Osteocyte (in vitro differentiated cells): ENCODE data around the gene PLG. TPM values are rescaled to one million over a fixed set of nuclear protein-coding genes. Genes with fewer than 3 reads are reported as not detected.

ENCODE experiments used
- DNase-seq: peaks from one replicate; pipeline ENCODE4 v3.0.0; 2021; ENCODE audit warnings: mixed read lengths; ENCODE audit not compliant: unreplicated experiment; ENCODE audit errors: extremely low spot score
- H3K27ac Mint-ChIP-seq: one replicate; pipeline ENCODE4 v1.8.0; 2021; ENCODE audit warnings: mild to moderate bottlenecking, mixed read lengths; ENCODE audit not compliant: unreplicated experiment
- H3K27me3 Mint-ChIP-seq: one replicate; pipeline ENCODE4 v1.8.0; 2021; ENCODE audit warnings: mixed read lengths; ENCODE audit not compliant: unreplicated experiment
- H3K36me3 Mint-ChIP-seq: one replicate; pipeline ENCODE4 v1.8.0; 2021; ENCODE audit warnings: mixed read lengths; ENCODE audit not compliant: unreplicated experiment
- H3K4me1 Mint-ChIP-seq: one replicate; pipeline ENCODE4 v1.8.0; 2021; ENCODE audit warnings: mixed read lengths; ENCODE audit not compliant: unreplicated experiment
- H3K4me3 Mint-ChIP-seq: one replicate; pipeline ENCODE4 v1.8.0; 2021; ENCODE audit warnings: mild to moderate bottlenecking, moderate library complexity, mixed read lengths; ENCODE audit not compliant: unreplicated experiment
- H3K9me3 Mint-ChIP-seq: one replicate; pipeline ENCODE4 v1.8.0; 2021; ENCODE audit warnings: mixed read lengths; ENCODE audit not compliant: unreplicated experiment
- CTCF ChIP-seq: fragments of 200-600 bp; sonication (generic); IDR thresholded peaks from 2 replicates; pipeline ENCODE4 v1.5.0; 2021; ENCODE audit warnings: antibody characterized with exemption, mild to moderate bottlenecking, moderate library complexity
- total RNA-seq: library from RNA; stranded (reverse); gene quantifications from 2 replicates; pipeline ENCODE4 v1.2.1, GENCODE V29; 2021

Gene PLG
- total RNA-seq, 1 donor from 2014 or later, result not detected

- no peaks in the 10 kb centered on the region for H3K9me3 Mint-ChIP-seq
- no peak overlapping the region for H3K27ac Mint-ChIP-seq
Measured at GRCh38 chr6:160714731-160715316, 12.8 kb downstream of the PLG start.

DNA sequence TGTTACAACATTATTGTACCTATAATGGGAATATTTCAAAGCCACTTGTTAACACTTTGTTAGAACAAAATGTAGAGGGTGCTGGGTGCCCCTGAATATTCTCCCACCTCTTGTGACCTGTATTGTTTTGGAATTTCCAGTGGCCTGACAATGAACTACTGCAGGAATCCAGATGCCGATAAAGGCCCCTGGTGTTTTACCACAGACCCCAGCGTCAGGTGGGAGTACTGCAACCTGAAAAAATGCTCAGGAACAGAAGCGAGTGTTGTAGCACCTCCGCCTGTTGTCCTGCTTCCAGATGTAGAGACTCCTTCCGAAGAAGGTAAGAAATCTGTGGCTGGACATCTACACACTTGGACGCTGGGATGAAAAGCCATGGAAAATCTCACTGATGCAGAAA, 28.9 kb downstream of the PLG start:
- no peak overlapping the region for H3K27ac Mint-ChIP-seq
- no peak for TF ChIP-seq CTCF

More at GRCh38 chr6:160714731-160715316, 12.8 kb downstream of the PLG start:
- H3K36me3 Mint-ChIP-seq, result no peaks in the 10 kb centered on the region
- H3K4me3 Mint-ChIP-seq, result no peak overlapping the region
- DNase-seq, result no peak
- H3K27me3 Mint-ChIP-seq, result no peaks in the 10 kb centered on the region
- no peaks in the 10 kb centered on the region for H3K4me1 Mint-ChIP-seq
- no peak for TF ChIP-seq CTCF

DNA sequence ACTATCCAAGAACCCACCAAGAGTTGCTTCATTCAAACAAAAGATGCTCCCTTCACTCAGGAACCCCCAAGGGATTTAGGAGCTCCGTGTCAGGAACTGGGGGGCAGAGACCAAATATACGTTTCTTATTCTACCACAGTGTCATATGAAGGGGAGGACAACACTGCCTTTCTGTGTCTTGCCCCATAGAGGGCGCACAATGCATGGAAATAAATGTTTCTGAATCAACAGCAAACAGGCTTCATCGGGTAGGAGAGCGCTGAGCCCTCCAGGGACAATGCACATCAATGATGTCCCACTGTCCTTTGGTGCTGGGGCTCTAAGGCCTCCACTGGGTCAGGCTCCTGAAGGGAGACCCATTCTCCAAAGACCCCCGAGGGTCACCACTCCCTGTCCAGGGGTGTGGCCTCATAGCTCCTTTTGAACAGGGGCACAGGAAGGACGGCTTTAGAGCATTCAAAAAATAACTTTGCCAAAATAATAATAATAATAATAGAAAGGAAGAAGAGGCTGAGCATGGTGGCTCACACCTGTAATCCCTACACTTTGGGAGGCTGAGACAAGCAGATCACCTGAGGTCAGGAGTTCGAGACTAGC, 31.1 kb downstream of the PLG start:
- DNase-seq, result no peak
- Mint-ChIP-seq H3K9me3 (peaks cover 3% of the 10 kb centered on the region), H3K36me3 (no peaks in the 10 kb centered on the region), H3K4me1 (no peaks in the 10 kb centered on the region), H3K27me3 (no peaks in the 10 kb centered on the region), H3K27ac (no peak overlapping the region), H3K4me3 (no peak overlapping the region)
- TF ChIP-seq CTCF, result peak; percentile 70

More for the DNA sequence above, 28.9 kb downstream of the PLG start:
- Mint-ChIP-seq H3K4me3 (no peak overlapping the region), H3K27me3 (no peaks in the 10 kb centered on the region), H3K36me3 (no peaks in the 10 kb centered on the region), H3K9me3 (no peaks in the 10 kb centered on the region), H3K4me1 (no peaks in the 10 kb centered on the region)
- DNase-seq, result no peak

GRCh38 chr6:160734627-160735026, 32.6 kb downstream of the PLG start:
- H3K4me1 Mint-ChIP-seq, result no peaks in the 10 kb centered on the region
- no peaks in the 10 kb centered on the region for H3K27me3 Mint-ChIP-seq
- DNase-seq, result no peak
- TF ChIP-seq CTCF, result no peak
- H3K9me3 Mint-ChIP-seq, result peaks cover 3% of the 10 kb centered on the region
- no peak overlapping the region for H3K4me3 Mint-ChIP-seq
- H3K36me3 Mint-ChIP-seq, result no peaks in the 10 kb centered on the region
- H3K27ac Mint-ChIP-seq, result no peak overlapping the region

DNA sequence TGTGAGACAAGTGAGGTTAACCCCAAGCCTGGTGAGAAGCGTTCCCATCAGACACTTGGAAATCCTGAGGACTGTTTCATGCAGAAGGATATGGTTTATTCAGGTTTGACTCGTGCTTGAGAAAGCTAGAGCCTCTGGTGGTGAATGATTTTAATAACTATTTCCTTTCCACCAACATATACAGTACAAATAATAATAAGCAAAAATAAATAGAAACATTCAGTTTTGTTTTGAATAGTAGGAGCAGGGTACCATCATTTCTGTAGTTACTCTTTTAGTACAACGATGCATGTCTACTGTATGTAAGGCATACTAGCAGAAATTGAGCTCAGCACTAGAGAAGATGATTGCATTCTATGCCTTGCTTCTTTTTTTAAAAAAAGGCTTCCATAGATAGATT, 33.5 kb downstream of the PLG start:
- TF ChIP-seq CTCF, result no peak
- DNase-seq, result no peak
- H3K36me3 Mint-ChIP-seq, result no peaks in the 10 kb centered on the region
- H3K27me3 Mint-ChIP-seq, result no peaks in the 10 kb centered on the region
- H3K4me1 Mint-ChIP-seq, result no peaks in the 10 kb centered on the region
- no peak overlapping the region for H3K4me3 Mint-ChIP-seq
- peaks cover 3% of the 10 kb centered on the region for H3K9me3 Mint-ChIP-seq
- no peak overlapping the region for H3K27ac Mint-ChIP-seq
